CD4-positive, alpha-beta memory T cell (primary cell): ENCODE results near the gene ZNF451. TPM values are rescaled to one million over a fixed set of nuclear protein-coding genes. Genes with fewer than 3 reads are reported as not detected.
A peak's percentile ranks its signal among the peaks of the same experiment; 100 is the strongest.

ENCODE experiments used
- CTCF ChIA-PET: fragments of 350-600 bp; sonication (Branson Sonifier 250); formaldehyde crosslinking; loops from one replicate; lab custom pipeline; 2021; ENCODE audit warnings: inconsistent platforms; ENCODE audit not compliant: partially characterized antibody; lab: Charles Lee
- POLR2A ChIA-PET: fragments of 350-600 bp; sonication (Branson Sonifier 250); formaldehyde crosslinking; loops from one replicate; lab custom pipeline; 2021; ENCODE audit not compliant: partially characterized antibody; lab: Charles Lee
- DNase-seq, 5 donors: peaks; one replicate each; pipeline versions ENCODE4 v3.0.0 to v3.0.0-alpha.2; 2020 to 2022; ENCODE audit warnings: mixed read lengths in 1 of 5
- H3K27ac ChIP-seq: one replicate; pipeline ENCODE4 v1.7.0; 2013; ENCODE audit warnings: low read depth, low read length
- H3K27me3 ChIP-seq: 2 replicates; pipeline ENCODE4 v1.7.0; 2013; ENCODE audit warnings: mild to moderate bottlenecking, low read length, moderate library complexity; ENCODE audit not compliant: insufficient read depth
- H3K36me3 ChIP-seq: 2 replicates; pipeline ENCODE4 v1.7.0; 2013; ENCODE audit warnings: mild to moderate bottlenecking, low read length, moderate library complexity; ENCODE audit not compliant: insufficient read depth
- H3K4me1 ChIP-seq: 2 replicates; pipeline ENCODE4 v1.7.0; 2013; ENCODE audit warnings: mild to moderate bottlenecking, low read length, moderate library complexity; ENCODE audit not compliant: insufficient read depth
- H3K4me3 ChIP-seq, 2 donors: one replicate each; pipeline ENCODE4 v1.7.0; 2013; ENCODE audit warnings: low read length in 2 of 2, mild to moderate bottlenecking in 1 of 2
- H3K9me3 ChIP-seq, 2 donors: one replicate each; pipeline ENCODE4 v1.7.0; 2013; ENCODE audit warnings: low read length in 2 of 2, control low read depth in 1 of 2; ENCODE audit not compliant: control insufficient read depth in 1 of 2
- H3K27ac Mint-ChIP-seq, 7 donors: one replicate each; pipeline ENCODE4 v1.8.0; 2020 to 2021; ENCODE audit warnings: mixed read lengths in 7 of 7, mild to moderate bottlenecking in 6 of 7, inconsistent platforms in 3 of 7, moderate library complexity in 3 of 7
- H3K27me3 Mint-ChIP-seq, 2 donors: one replicate each; pipeline ENCODE4 v1.8.0; 2020 to 2021; ENCODE audit warnings: mixed read lengths in 2 of 2
- H3K36me3 Mint-ChIP-seq, 2 donors: one replicate each; pipeline ENCODE4 v1.8.0; 2020 to 2021; ENCODE audit warnings: mixed read lengths in 2 of 2, inconsistent platforms in 1 of 2, mild to moderate bottlenecking in 1 of 2
- H3K4me1 Mint-ChIP-seq, 4 donors: one replicate each; pipeline ENCODE4 v1.8.0; 2020 to 2021; ENCODE audit warnings: mixed read lengths in 4 of 4, mild to moderate bottlenecking in 1 of 4
- H3K4me3 Mint-ChIP-seq, 8 donors: one replicate each; pipeline ENCODE4 v1.8.0; 2020 to 2021; ENCODE audit warnings: mixed read lengths in 8 of 8, mild to moderate bottlenecking in 7 of 8, moderate library complexity in 6 of 8, inconsistent platforms in 3 of 8
- H3K9me3 Mint-ChIP-seq, 8 donors: one replicate each; pipeline ENCODE4 v1.8.0; 2020 to 2021; ENCODE audit warnings: mixed read lengths in 8 of 8, mild to moderate bottlenecking in 5 of 8, inconsistent platforms in 3 of 8, moderate library complexity in 1 of 8
- intact Hi-C: fragments of 100-400 bp; cut with micrococcal nuclease; formaldehyde crosslinking; loops from one replicate; pipeline ENCODE4 v1.15.1; 2023
- polyA plus RNA-seq, 2 donors: library from polyadenylated mRNA; unstranded; fragments of 300-500 nt; fragmentation: Illumina TruSeq; gene quantifications; one replicate each; pipeline ENCODE4 v1.2.3, GENCODE V29; 2021
- total RNA-seq, 2 experiments: library from RNA; stranded (reverse); gene quantifications; one replicate each; pipeline ENCODE4 v1.2.3, GENCODE V29; 2021

ZNF451 gene
- total and polyA plus RNA-seq, 4 experiments from 2014 or later: 26.1 to 97.7 (median 54.7) TPM

DNA sequence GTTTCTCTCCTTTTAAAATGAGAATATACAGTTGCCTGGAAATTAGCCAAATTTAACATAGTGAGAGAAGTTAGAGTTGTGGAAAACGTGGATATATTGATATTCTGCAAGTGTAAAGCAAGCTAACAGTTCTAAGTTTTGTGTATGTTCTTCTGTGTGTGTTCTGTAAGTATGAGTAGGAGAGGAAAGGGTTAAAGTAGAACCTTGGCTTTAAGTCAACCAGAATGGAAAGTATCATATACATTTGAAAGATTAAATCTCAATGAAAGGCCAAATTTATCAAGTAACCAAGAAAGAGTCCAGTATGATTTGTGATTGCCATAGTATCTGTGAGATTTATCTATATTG lies 52.2 kb downstream of the ZNF451 start:
- POLR2A ChIA-PET: no interaction called here
- Mint-ChIP-seq H3K9me3 (no peaks in the 10 kb centered on the region), H3K36me3 (peaks cover 51 to 63% of the 10 kb centered on the region in 2 donors), H3K4me3 (no peak overlapping the region), H3K27me3 (no peaks in the 10 kb centered on the region), H3K27ac (no peak overlapping the region), H3K4me1 (peaks cover under 1 to 11% (median 3%) of the 10 kb centered on the region in 4 donors)
- intact Hi-C loops: no loop called here
- Histone ChIP-seq H3K27ac (no peak overlapping the region), H3K36me3 (peaks cover 7% of the 10 kb centered on the region), H3K4me1 (no peaks in the 10 kb centered on the region), H3K4me3 (no peak overlapping the region), H3K27me3 (no peaks in the 10 kb centered on the region), H3K9me3 (no peaks in the 10 kb centered on the region)
- DNase-seq: no peak
- CTCF ChIA-PET: no interaction called here

DNA sequence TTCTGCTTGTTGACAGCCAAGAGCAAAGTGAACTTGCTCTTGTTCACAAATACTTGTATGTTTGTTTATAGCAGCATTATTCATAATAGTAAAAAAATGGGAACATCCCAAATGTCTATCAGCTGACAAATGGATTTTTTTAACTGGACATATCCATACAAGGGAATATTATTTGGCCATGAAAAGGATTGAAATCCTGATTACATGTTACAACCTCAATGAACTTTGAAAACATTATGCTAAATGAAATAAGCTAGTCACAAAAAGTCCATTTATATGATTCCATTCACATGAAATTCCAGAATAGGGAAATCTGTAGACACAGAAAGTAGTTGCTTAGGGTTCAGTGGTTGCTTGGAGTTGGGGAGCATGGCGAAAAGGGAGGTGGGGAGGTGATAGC lies 53.7 kb downstream of the ZNF451 start:
- Histone ChIP-seq H3K27me3 (no peaks in the 10 kb centered on the region), H3K4me1 (peaks cover 10% of the 10 kb centered on the region), H3K36me3 (peaks cover 3% of the 10 kb centered on the region), H3K9me3 (no peaks in the 10 kb centered on the region), H3K4me3 (no peak overlapping the region), H3K27ac (no peak overlapping the region)
- Mint-ChIP-seq H3K27ac (no peak overlapping the region), H3K27me3 (no peaks in the 10 kb centered on the region), H3K36me3 (peaks cover 56 to 71% of the 10 kb centered on the region in 2 donors), H3K4me1 (peaks cover 13 to 21% (median 14%) of the 10 kb centered on the region in 4 donors), H3K4me3 (no peak overlapping the region), H3K9me3 (no peaks in the 10 kb centered on the region)
- POLR2A ChIA-PET: no interaction called here
- DNase-seq: no peak
- CTCF ChIA-PET: interaction anchor here (0.9 kb wide), 2 partner anchors 9 to 10 kb away, joined by 3 read pairs; no protein-coding TSS in a partner anchor
- intact Hi-C loops: no loop called here

DNA sequence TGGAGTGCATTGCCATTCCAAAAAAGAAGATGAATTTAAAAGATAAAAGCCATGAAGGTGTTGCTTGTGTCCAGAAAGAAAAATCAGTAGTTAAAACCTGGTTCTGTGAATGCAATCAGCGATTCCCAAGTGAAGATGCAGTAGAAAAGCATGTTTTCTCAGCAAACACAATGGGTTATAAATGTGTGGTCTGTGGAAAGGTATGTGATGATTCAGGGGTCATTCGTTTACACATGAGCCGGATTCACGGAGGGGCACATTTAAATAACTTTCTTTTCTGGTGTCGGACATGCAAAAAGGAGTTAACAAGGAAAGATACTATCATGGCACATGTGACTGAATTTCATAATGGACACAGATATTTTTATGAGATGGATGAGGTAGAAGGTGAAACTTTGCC lies 57.4 kb downstream of the ZNF451 start:
- ChIA-PET POLR2A (no interaction called here), CTCF (no interaction called here)
- peaks cover 4% of the 10 kb centered on the region for H3K36me3 ChIP-seq
- no peak overlapping the region for H3K27ac ChIP-seq
- no peak for DNase-seq
- H3K36me3 Mint-ChIP-seq: peaks cover 61 to 64% of the 10 kb centered on the region in 2 donors
- peaks cover 13 to 21% (median 15%) of the 10 kb centered on the region in 4 donors for H3K4me1 Mint-ChIP-seq
- peaks cover 10% of the 10 kb centered on the region for H3K4me1 ChIP-seq
- no peaks in the 10 kb centered on the region for H3K27me3 ChIP-seq
- H3K9me3 Mint-ChIP-seq: no peaks in the 10 kb centered on the region
- no peak overlapping the region for H3K4me3 ChIP-seq
- intact Hi-C loops: no loop called here
- no peaks in the 10 kb centered on the region for H3K9me3 ChIP-seq
- H3K27me3 Mint-ChIP-seq: no peaks in the 10 kb centered on the region
- peak overlapping the region in 3 of 7 donors; percentile 39 to 42 (median 42) for H3K27ac Mint-ChIP-seq
- H3K4me3 Mint-ChIP-seq: no peak overlapping the region

DNA sequence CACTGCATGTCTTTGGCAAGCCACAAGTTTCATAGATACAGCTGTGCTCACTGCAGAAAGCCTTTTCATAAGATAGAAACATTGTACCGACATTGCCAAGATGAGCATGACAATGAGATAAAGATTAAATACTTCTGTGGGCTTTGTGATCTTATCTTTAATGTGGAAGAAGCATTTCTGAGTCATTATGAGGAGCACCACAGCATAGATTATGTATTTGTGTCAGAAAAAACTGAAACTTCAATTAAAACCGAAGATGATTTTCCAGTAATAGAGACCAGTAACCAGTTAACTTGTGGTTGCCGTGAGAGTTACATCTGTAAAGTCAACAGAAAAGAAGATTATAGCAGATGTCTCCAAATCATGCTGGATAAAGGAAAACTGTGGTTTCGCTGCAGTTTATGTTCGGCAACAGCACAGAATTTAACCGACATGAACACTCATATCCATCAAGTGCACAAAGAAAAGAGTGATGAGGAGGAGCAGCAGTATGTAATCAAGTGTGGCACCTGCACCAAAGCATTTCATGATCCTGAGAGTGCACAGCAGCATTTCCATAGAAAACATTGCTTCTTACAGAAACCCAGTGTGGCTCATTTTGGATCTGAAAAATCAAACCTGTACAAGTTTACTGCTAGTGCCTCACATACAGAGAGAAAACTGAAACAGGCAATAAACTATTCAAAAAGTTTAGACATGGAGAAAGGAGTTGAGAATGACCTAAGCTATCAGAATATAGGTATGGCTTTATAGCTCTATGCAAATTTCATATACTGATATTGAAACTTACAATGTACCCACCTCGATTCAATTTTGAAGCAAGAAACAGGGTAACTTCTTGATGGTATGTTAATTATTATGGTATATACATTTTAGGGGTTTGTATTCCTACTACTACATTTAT lies 58.2 kb downstream of the ZNF451 start:
- H3K4me1 Mint-ChIP-seq: peaks cover 13 to 21% (median 15%) of the 10 kb centered on the region in 4 donors
- no peak overlapping the region for H3K4me3 Mint-ChIP-seq
- H3K9me3 Mint-ChIP-seq: no peaks in the 10 kb centered on the region
- peaks cover 55 to 61% of the 10 kb centered on the region in 2 donors for H3K36me3 Mint-ChIP-seq
- no peak overlapping the region for H3K27ac ChIP-seq
- no peaks in the 10 kb centered on the region for H3K9me3 ChIP-seq
- H3K4me3 ChIP-seq: no peak overlapping the region
- H3K27me3 ChIP-seq: no peaks in the 10 kb centered on the region
- peaks cover 10% of the 10 kb centered on the region for H3K4me1 ChIP-seq
- peaks cover 8% of the 10 kb centered on the region for H3K36me3 ChIP-seq
- CTCF ChIA-PET: no interaction called here
- no peak for DNase-seq
- POLR2A ChIA-PET: no interaction called here
- H3K27me3 Mint-ChIP-seq: no peaks in the 10 kb centered on the region
- H3K27ac Mint-ChIP-seq: peak overlapping the region in 4 of 7 donors; percentile 7 to 58 (median 40)
- intact Hi-C loops: no loop called here

DNA sequence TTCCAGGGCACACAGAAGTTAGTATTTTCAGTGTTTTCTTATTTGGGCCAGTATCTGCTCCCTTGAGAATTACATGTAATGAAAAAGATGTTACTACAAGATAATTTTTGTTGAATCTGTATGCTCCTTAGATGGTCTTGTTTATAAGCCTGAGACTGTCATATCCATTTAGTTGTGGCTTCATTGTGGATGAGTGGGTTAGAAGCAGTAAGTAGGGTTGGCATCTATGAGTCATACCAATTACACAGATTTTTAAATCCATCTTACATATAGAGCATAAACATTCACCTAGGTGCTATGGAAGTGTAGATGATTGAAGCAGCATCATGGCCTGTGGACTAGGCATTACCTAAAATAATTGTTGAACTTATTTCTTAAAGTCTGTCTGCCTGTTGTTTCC lies 68.7 kb downstream of the ZNF451 start:
- Histone ChIP-seq H3K4me3 (no peak overlapping the region), H3K4me1 (no peaks in the 10 kb centered on the region), H3K9me3 (no peaks in the 10 kb centered on the region), H3K36me3 (peaks cover 13% of the 10 kb centered on the region), H3K27ac (no peak overlapping the region), H3K27me3 (no peaks in the 10 kb centered on the region)
- intact Hi-C loops: no loop called here
- no peak for DNase-seq
- H3K36me3 Mint-ChIP-seq: peaks cover 40 to 44% of the 10 kb centered on the region in 2 donors
- H3K27me3 Mint-ChIP-seq: no peaks in the 10 kb centered on the region
- H3K9me3 Mint-ChIP-seq: peaks cover 0 to 2% (median 0%) of the 10 kb centered on the region in 8 donors
- no peaks in the 10 kb centered on the region for H3K4me1 Mint-ChIP-seq
- ChIA-PET CTCF (no interaction called here), POLR2A (no interaction called here)
- no peak overlapping the region for H3K27ac Mint-ChIP-seq
- H3K4me3 Mint-ChIP-seq: no peak overlapping the region

DNA sequence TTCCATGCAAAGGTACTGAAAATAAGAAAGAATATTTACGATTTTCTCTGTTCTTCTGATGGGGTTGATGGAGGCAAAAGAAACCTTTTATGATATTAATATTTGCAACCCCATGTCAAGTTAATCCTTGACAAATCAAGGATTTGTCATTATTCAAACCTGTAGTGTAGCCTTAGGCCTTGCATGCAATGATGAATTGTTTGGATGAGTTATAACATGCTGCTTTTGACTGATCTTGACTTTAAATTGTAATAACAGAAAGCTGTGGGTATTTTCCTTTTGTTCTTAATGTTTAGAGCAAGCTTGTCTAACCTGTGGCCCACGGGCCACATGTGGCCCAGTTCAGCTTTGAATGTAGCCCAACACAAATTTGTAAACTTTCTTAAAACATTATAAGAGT lies 69.1 kb downstream of the ZNF451 start:
- no peak for DNase-seq
- ChIA-PET CTCF (no interaction called here), POLR2A (no interaction called here)
- no peaks in the 10 kb centered on the region for H3K27me3 Mint-ChIP-seq
- Histone ChIP-seq H3K27me3 (no peaks in the 10 kb centered on the region), H3K9me3 (no peaks in the 10 kb centered on the region), H3K4me1 (no peaks in the 10 kb centered on the region), H3K36me3 (peaks cover 8% of the 10 kb centered on the region), H3K27ac (no peak overlapping the region), H3K4me3 (no peak overlapping the region)
- H3K4me1 Mint-ChIP-seq: no peaks in the 10 kb centered on the region
- peaks cover 40 to 44% of the 10 kb centered on the region in 2 donors for H3K36me3 Mint-ChIP-seq
- no peak overlapping the region for H3K27ac Mint-ChIP-seq
- H3K9me3 Mint-ChIP-seq: peaks cover 0 to 2% (median 0%) of the 10 kb centered on the region in 8 donors
- H3K4me3 Mint-ChIP-seq: no peak overlapping the region
- intact Hi-C loops: no loop called here

DNA sequence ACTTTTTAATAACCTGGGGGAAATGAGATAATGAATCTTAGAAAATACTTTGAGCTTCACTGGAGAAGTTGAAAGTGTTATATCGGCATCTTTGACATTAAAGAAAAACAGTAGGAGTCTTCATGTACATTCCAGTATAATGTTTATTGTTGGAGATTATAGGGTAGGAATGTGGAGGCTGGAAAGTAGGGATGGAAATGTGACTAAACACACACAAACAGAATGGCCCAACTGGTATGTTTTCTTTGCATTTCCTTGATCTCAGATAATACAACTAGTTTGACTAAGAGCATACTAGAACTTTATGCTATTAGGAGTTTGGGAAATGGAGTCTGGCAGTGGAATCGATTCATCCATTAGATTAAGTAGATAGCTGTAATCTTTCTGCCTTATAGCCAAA lies 72.0 kb downstream of the ZNF451 start:
- Mint-ChIP-seq H3K4me1 (no peaks in the 10 kb centered on the region), H3K27ac (no peak overlapping the region), H3K9me3 (peaks cover 0 to 7% (median 3%) of the 10 kb centered on the region in 8 donors), H3K27me3 (no peaks in the 10 kb centered on the region), H3K36me3 (peaks cover 54 to 57% of the 10 kb centered on the region in 2 donors), H3K4me3 (no peak overlapping the region)
- H3K4me1 ChIP-seq: no peaks in the 10 kb centered on the region
- peaks cover 4% of the 10 kb centered on the region for H3K36me3 ChIP-seq
- ChIA-PET CTCF (interaction anchor here (1.4 kb wide), 1 partner anchor 9 kb away, joined by 5 read pairs; the partner anchor contains the start of gene BAG2), POLR2A (interaction anchor here (1.6 kb wide), 1 partner anchor 10 kb away, joined by 9 read pairs; the partner anchor contains the start of gene BAG2)
- no peak overlapping the region for H3K27ac ChIP-seq
- no peaks in the 10 kb centered on the region for H3K27me3 ChIP-seq
- DNase-seq: no peak
- H3K4me3 ChIP-seq: no peak overlapping the region
- intact Hi-C loops: no loop called here
- H3K9me3 ChIP-seq: no peaks in the 10 kb centered on the region
